Measurements from ENCODE around the gene GGA1. TPM values are rescaled to one million over a fixed set of nuclear protein-coding genes. Genes with fewer than 3 reads are reported as not detected.
A peak's percentile ranks its signal among the peaks of the same experiment; 100 is the strongest.

GGA1 gene
- total and polyA plus RNA-seq, 2 of the 4 experiments (the other 2 are of a cell fraction), result 17.2 to 48.5 TPM

DNA sequence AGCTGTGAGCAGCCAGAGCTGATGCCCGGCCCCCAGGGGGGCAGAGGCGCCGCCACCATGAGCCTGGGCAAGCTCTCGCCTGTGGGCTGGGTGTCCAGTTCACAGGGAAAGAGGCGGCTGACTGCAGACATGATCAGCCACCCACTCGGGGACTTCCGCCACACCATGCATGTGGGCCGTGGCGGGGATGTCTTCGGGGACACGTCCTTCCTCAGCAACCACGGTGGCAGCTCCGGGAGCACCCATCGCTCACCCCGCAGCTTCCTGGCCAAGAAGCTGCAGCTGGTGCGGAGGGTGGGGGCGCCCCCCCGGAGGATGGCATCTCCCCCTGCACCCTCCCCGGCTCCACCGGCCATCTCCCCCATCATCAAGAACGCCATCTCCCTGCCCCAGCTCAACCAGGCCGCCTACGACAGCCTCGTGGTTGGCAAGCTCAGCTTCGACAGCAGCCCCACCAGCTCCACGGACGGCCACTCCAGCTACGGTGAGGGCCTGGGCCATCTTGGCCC, 42.3 kb upstream of the GGA1 start:
- in situ Hi-C loops (cut with MboI; ENCODE audit: low sequenced_read_pairs), result no loop called here
- H2BK120ac ChIP-seq (ENCODE audit: low read depth, low read length), result no peak overlapping the region
- POLR2A ChIA-PET (ENCODE audit: unreplicated experiment), result interaction anchor here (1.6 kb wide), 1 partner anchor 8 kb away, joined by 3 read pairs; no protein-coding TSS in a partner anchor
- peaks cover 100% of the 10 kb centered on the region for H4K20me1 ChIP-seq (ENCODE audit: insufficient read depth, low read length)
- H2BK15ac ChIP-seq (ENCODE audit: low read depth, low read length), result no peak overlapping the region
- dilution Hi-C loops (cut with HindIII; ENCODE audit: low sequenced_read_pairs, unreplicated experiment), result no loop called here
- no peak overlapping the region for H2BK5ac ChIP-seq (ENCODE audit: low read depth, low read length, poor library complexity, severe bottlenecking)
- H3K14ac ChIP-seq (replicated peaks; ENCODE audit: low read depth, low read length), result no peak overlapping the region
- H3K4me1 ChIP-seq (ENCODE audit: control insufficient read depth, insufficient read depth, low read length), result peaks cover 27% of the 10 kb centered on the region
- ATAC-seq (ENCODE audit: low read depth) (no peak), DNase-seq (no peak)
- CTCF ChIA-PET, result interaction anchor here (1.0 to 1.2 kb wide), 2 partner anchors 24 to 26 kb away, joined by 3 to 4 read pairs; no protein-coding TSS in a partner anchor
- H4K5ac ChIP-seq (ENCODE audit: low read depth, low read length), result no peak overlapping the region
- H2AK9ac ChIP-seq (replicated peaks; ENCODE audit: low read depth, low read length, poor library complexity), result peak overlapping the region; percentile 45
- WGBS, 2 experiments (ENCODE audit: extremely low coverage in 2 of 2, insufficient read length in 1 of 2), result 90% methylated on average over 23 of the region's 28 CpGs; no CpG with 5 or more reads in 1 of the 2 experiments
- H3K9me1 ChIP-seq (ENCODE audit: insufficient read depth, low read length), result peaks cover 27% of the 10 kb centered on the region
- no peak overlapping the region for H4K91ac ChIP-seq (ENCODE audit: insufficient read depth, low read depth, low read length)
- no peak overlapping the region for H2AFZ ChIP-seq (replicated peaks; ENCODE audit: low read length, poor library complexity)
- H3K18ac ChIP-seq (ENCODE audit: low read depth, low read length), result no peak overlapping the region
- H3K27ac ChIP-seq (ENCODE audit: insufficient read depth, low read length), result no peak overlapping the region
- peaks cover 51% of the 10 kb centered on the region for H3K36me3 ChIP-seq (ENCODE audit: control insufficient read depth, insufficient read depth, low read length)
- H3K4ac ChIP-seq (ENCODE audit: low read depth, low read length), result no peak overlapping the region
- H3K4me2 ChIP-seq (ENCODE audit: low read depth, low read length), result no peak overlapping the region
- H3K56ac ChIP-seq (ENCODE audit: extremely low read depth, insufficient read depth, low read length), result no peak overlapping the region
- no peak overlapping the region for H2BK20ac ChIP-seq (ENCODE audit: low read depth, low read length)
- H3K9ac ChIP-seq (ENCODE audit: low read depth, low read length), result no peak overlapping the region
- H3K27me3 ChIP-seq (ENCODE audit: control insufficient read depth, insufficient read depth, low read length), result no peaks in the 10 kb centered on the region
- H3K23ac ChIP-seq (ENCODE audit: low read depth, low read length), result no peak overlapping the region
- BruUV-seq (replicated peaks), result no TSS peak
- H3K4me3 ChIP-seq (ENCODE audit: insufficient read depth, low read depth, low read length), result no peak overlapping the region
- H2AK5ac ChIP-seq (ENCODE audit: low read depth, low read length), result no peak overlapping the region
- TF ChIP-seq MAFK (IDR thresholded peaks at IDR 0.05; ENCODE audit: low read depth, low read length), result no peak
- no peak for TF ChIP-seq RFX5 (IDR thresholded peaks at IDR 0.05; ENCODE audit: low read depth, low read length)
- TF ChIP-seq MAZ (IDR thresholded peaks at IDR 0.05; ENCODE audit: borderline replicate concordance, low read depth, low read length), result no peak
- no peak for TF ChIP-seq MXI1 (IDR thresholded peaks at IDR 0.05; ENCODE audit: borderline replicate concordance, low read depth, low read length)
- no peak overlapping the region for H4K8ac ChIP-seq (ENCODE audit: low read depth in 2 of 2, low read length in 2 of 2)
- intact Hi-C loops (cut with micrococcal nuclease), result loop anchor here (2.0 kb wide), 1 partner anchor 28 kb away; no protein-coding TSS in a partner anchor
- no peaks in the 10 kb centered on the region for H3K9me3 ChIP-seq (ENCODE audit: control insufficient read depth, insufficient read depth, low read length)
- peaks cover 28 to 90% of the 10 kb centered on the region in 2 experiments; a peak in 3 of 4 replicates for H3K79me1 ChIP-seq (ENCODE audit: low read depth in 1 of 2, low read length in 2 of 2)

Measured in IMR-90 (cell line).